HEK293 (cell line): Measurements from ENCODE around the gene KATNAL2.

Source experiments
- CTCF ChIA-PET: fragments of 350-600 bp; formaldehyde crosslinking; extraction: SDS; loops from one replicate; lab custom pipeline; 2021; ENCODE audit warnings: antibody characterized with exemption; lab: Yijun Ruan, JAX
- POLR2A ChIA-PET: fragments of 300-600 bp; formaldehyde crosslinking; extraction: SDS; loops from one replicate; lab custom pipeline; 2020; ENCODE audit warnings: antibody characterized with exemption, inconsistent platforms; lab: Yijun Ruan, JAX
- H3K27ac ChIP-seq: fragments of 200-500 bp; sonication (Bioruptor generic); 2 replicates; pipeline ENCODE4 v1.5.1; 2014; ENCODE audit warnings: low read depth, low read length, control low read depth, inconsistent platforms; ENCODE audit errors: extremely low read depth
- H3K36me3 ChIP-seq, 2 experiments: fragments of 200-500 bp in 1 of 2; sonication (Bioruptor generic) in 1 of 2; 1 replicate in 1 of 2; 2 replicates in 1 of 2; pipeline ENCODE4 v1.5.1; 2014 to 2017; ENCODE audit warnings: inconsistent platforms in 2 of 2, low read length in 2 of 2; ENCODE audit not compliant: control insufficient read depth in 2 of 2, insufficient read depth in 1 of 2
- H3K4me1 ChIP-seq: fragments of 200-500 bp; sonication (Bioruptor generic); 2 replicates; pipeline ENCODE4 v1.5.1; 2014; ENCODE audit warnings: mild to moderate bottlenecking, low read length, inconsistent platforms; ENCODE audit not compliant: control insufficient read depth, insufficient read depth
- H3K4me3 ChIP-seq: 2 replicates; pipeline ENCODE4 v1.5.1; 2011; ENCODE audit warnings: low read depth, mild to moderate bottlenecking, control low read depth, low read length, moderate library complexity
- H3K9me3 ChIP-seq: fragments of 200-500 bp; sonication (Bioruptor generic); 2 replicates; pipeline ENCODE4 v1.5.1; 2014; ENCODE audit warnings: low read depth, low read length, inconsistent platforms; ENCODE audit not compliant: control insufficient read depth, insufficient read depth
- HOXC10 ChIP-seq: sonication (generic); formaldehyde crosslinking; IDR thresholded peaks from 2 replicates; pipeline ENCODE4 v1.8.1; 2023; ENCODE audit warnings: mild to moderate bottlenecking, missing genetic modification reagents
- IKZF3 ChIP-seq: fragments of 450-650 bp; IDR thresholded peaks from 2 replicates; pipeline ENCODE4 v1.5.0; 2018; ENCODE audit warnings: missing biosample characterization, mild to moderate bottlenecking, missing genetic modification characterization, moderate library complexity
- PBX3 ChIP-seq: sonication (generic); formaldehyde crosslinking; IDR thresholded peaks from 2 replicates; pipeline ENCODE4 v1.8.1; 2022; ENCODE audit warnings: mild to moderate bottlenecking, moderate library complexity, missing genetic modification reagents
- PRDM1 ChIP-seq: fragments of 450-650 bp; formaldehyde crosslinking; IDR thresholded peaks from 2 replicates; pipeline ENCODE4; 2016; ENCODE audit warnings: missing biosample characterization, missing genetic modification characterization
- RBAK ChIP-seq: fragments of 450-650 bp; formaldehyde crosslinking; IDR thresholded peaks from 2 replicates; pipeline ENCODE4 v1.5.1; 2016; ENCODE audit warnings: missing biosample characterization, missing genetic modification characterization
- TCF7L2 ChIP-seq: IDR thresholded peaks from 2 replicates; pipeline ENCODE4 v1.6.1; 2011; ENCODE audit warnings: low read depth, mild to moderate bottlenecking, inconsistent platforms, low read length, moderate library complexity, borderline replicate concordance
- YY2 ChIP-seq: fragments of 450-650 bp; formaldehyde crosslinking; IDR thresholded peaks from 2 replicates; pipeline ENCODE4 v1.5.1; 2016; ENCODE audit warnings: missing biosample characterization, missing genetic modification characterization
- ZBTB1 ChIP-seq: fragments of 450-650 bp; formaldehyde crosslinking; IDR thresholded peaks from 2 replicates; pipeline ENCODE4 v1.5.1; 2016; ENCODE audit warnings: missing biosample characterization, missing genetic modification characterization
- ZBTB7A ChIP-seq: fragments of 450-650 bp; formaldehyde crosslinking; IDR thresholded peaks from 2 replicates; pipeline ENCODE4 v1.5.1; 2016; ENCODE audit warnings: low read depth, missing biosample characterization, missing genetic modification characterization
- ZEB2 ChIP-seq: fragments of 450-650 bp; formaldehyde crosslinking; IDR thresholded peaks from 2 replicates; pipeline ENCODE4 v1.5.1; 2016; ENCODE audit warnings: missing biosample characterization, missing genetic modification characterization
- ZFHX2 ChIP-seq: fragments of 450-650 bp; formaldehyde crosslinking; conservative IDR thresholded peaks from 2 replicates; pipeline ENCODE4 v1.5.1; 2016; ENCODE audit warnings: missing biosample characterization, missing genetic modification characterization
- ZFP37 ChIP-seq: fragments of 450-650 bp; formaldehyde crosslinking; IDR thresholded peaks from 2 replicates; pipeline ENCODE4 v1.5.1; 2016; ENCODE audit warnings: missing biosample characterization, missing genetic modification characterization
- ZNF10 ChIP-seq: fragments of 450-650 bp; formaldehyde crosslinking; IDR thresholded peaks from 2 replicates; pipeline ENCODE4 v1.5.1; 2017; ENCODE audit warnings: missing biosample characterization, missing genetic modification characterization
- ZNF114 ChIP-seq: fragments of 450-650 bp; formaldehyde crosslinking; IDR thresholded peaks from 2 replicates; pipeline ENCODE4 v1.5.0; 2017; ENCODE audit warnings: missing biosample characterization, missing genetic modification characterization
- ZNF184 ChIP-seq: fragments of 450-650 bp; IDR thresholded peaks from 2 replicates; pipeline ENCODE4 v1.5.1; 2018; ENCODE audit warnings: missing biosample characterization, mild to moderate bottlenecking, missing genetic modification characterization
- ZNF202 ChIP-seq: fragments of 450-650 bp; formaldehyde crosslinking; IDR thresholded peaks from 2 replicates; pipeline ENCODE4 v1.5.1; 2016; ENCODE audit warnings: missing biosample characterization, missing genetic modification characterization, borderline replicate concordance
- ZNF239 ChIP-seq: fragments of 450-650 bp; formaldehyde crosslinking; IDR thresholded peaks from 2 replicates; pipeline ENCODE4 v1.5.1; 2016; ENCODE audit warnings: missing biosample characterization, missing genetic modification characterization
- ZNF26 ChIP-seq: fragments of 450-650 bp; formaldehyde crosslinking; IDR thresholded peaks from 2 replicates; pipeline ENCODE4 v1.5.1; 2016; ENCODE audit warnings: missing biosample characterization, missing genetic modification characterization
- ZNF350 ChIP-seq: fragments of 450-650 bp; formaldehyde crosslinking; IDR thresholded peaks from 2 replicates; pipeline ENCODE4 v1.5.0; 2017; ENCODE audit warnings: missing biosample characterization, mild to moderate bottlenecking, missing genetic modification characterization
- ZNF449 ChIP-seq: fragments of 450-650 bp; formaldehyde crosslinking; IDR thresholded peaks from 2 replicates; pipeline ENCODE4 v1.5.1; 2017; ENCODE audit warnings: missing biosample characterization, mild to moderate bottlenecking, missing genetic modification characterization, moderate library complexity
- ZNF48 ChIP-seq: fragments of 450-650 bp; formaldehyde crosslinking; IDR thresholded peaks from 2 replicates; pipeline ENCODE4 v1.5.1; 2016; ENCODE audit warnings: missing biosample characterization, missing genetic modification characterization
- ZNF654 ChIP-seq: fragments of 450-650 bp; formaldehyde crosslinking; IDR thresholded peaks from 2 replicates; pipeline ENCODE4 v1.5.1; 2016; ENCODE audit warnings: low read depth, missing biosample characterization, missing genetic modification characterization
- ZNF747 ChIP-seq: fragments of 450-650 bp; formaldehyde crosslinking; IDR thresholded peaks from 2 replicates; pipeline ENCODE4 v1.5.1; 2016; ENCODE audit warnings: missing biosample characterization, missing genetic modification characterization
- ZNF791 ChIP-seq: fragments of 450-650 bp; formaldehyde crosslinking; IDR thresholded peaks from 2 replicates; pipeline ENCODE4 v1.5.1; 2016; ENCODE audit warnings: missing biosample characterization, missing genetic modification characterization
- ZNF830 ChIP-seq: fragments of 450-650 bp; IDR thresholded peaks from 2 replicates; pipeline ENCODE4 v1.5.0; 2018; ENCODE audit warnings: missing biosample characterization, missing genetic modification characterization, low read depth, mild to moderate bottlenecking, moderate library complexity

KATNAL2 gene

DNA sequence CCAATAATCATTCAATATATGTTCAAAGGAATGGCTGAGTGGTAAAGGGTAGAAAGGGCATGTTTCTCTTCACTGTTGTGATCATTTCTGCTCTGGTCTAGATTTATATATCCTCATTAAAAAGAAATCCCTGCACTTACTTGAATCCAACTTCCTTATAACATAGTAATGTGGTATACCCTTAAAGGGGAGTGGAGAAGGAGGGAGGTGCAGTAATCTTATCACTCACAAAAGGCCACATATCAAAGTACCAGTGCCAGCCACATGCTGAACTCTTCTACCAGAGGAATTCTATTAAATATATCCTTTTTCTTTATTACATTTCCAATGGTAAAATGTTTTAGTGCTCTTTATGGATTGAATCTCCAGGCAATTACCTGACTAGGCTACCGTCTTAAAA, 3.3 kb downstream of the KATNAL2 start:
- peaks cover 3% of the 10 kb centered on the region; the same call in 1 of the 2 replicates for H3K4me1 ChIP-seq
- no peaks in the 10 kb centered on the region for H3K9me3 ChIP-seq
- H3K27ac ChIP-seq, result no peak overlapping the region
- CTCF ChIA-PET, result no interaction called here
- TF ChIP-seq ZNF654 (tag by site-specific recombination), result no peak
- H3K4me3 ChIP-seq, result no peak overlapping the region
- no peaks in the 10 kb centered on the region; a peak in 1 of 3 replicates for H3K36me3 ChIP-seq
- POLR2A ChIA-PET, result no interaction called here

DNA sequence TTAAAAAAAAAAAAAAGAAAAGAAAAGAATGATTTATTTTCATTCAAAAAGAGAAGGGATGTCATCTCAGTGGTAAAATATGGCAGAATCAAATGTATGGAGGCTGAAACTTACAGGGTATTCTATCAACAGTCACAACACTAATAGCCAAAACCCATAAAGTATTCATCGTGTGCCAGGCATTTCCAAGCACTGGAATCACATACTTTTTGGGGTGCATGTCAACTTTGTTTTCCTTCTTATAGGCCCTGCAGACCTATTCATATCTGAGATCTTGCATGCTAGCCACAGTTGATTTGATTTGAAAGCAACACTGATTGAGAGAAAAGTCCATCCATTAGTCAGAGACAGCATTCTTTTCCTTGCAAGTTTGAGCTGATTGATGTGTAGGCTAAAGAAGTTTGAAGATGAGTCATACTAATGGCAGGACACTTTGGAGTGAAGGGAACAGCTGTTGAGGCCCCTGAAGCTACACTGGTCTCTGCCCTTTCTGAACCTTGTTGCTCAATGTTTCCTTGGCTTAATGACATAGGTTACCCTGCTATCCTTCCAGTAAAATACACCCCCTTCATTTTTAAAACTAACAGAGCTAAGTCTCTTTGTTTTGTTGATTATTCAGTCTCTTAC, 22.0 kb downstream of the KATNAL2 start:
- TF ChIP-seq ZFHX2 (tag by site-specific recombination), result no peak
- no peak for TF ChIP-seq HOXC10 (CRISPR knock-in tag)
- no peak for TF ChIP-seq ZNF350 (tag by site-specific recombination)
- TF ChIP-seq ZNF791 (tag by site-specific recombination), result no peak
- no peak for TF ChIP-seq ZNF114 (tag by site-specific recombination)
- TF ChIP-seq ZNF239 (tag by site-specific recombination), result no peak
- TF ChIP-seq ZFP37 (tag by site-specific recombination), result peak; percentile 97
- no peak for TF ChIP-seq ZBTB1 (tag by site-specific recombination)
- TF ChIP-seq TCF7L2, result no peak
- no peak for TF ChIP-seq ZEB2 (tag by site-specific recombination)
- no peak for TF ChIP-seq ZBTB7A (tag by site-specific recombination)
- no peak for TF ChIP-seq ZNF184
- TF ChIP-seq IKZF3, result no peak
- TF ChIP-seq PBX3, result no peak
- 0 out of 2 replicates have a peak, but pooled peaks have one; percentile 18 for TF ChIP-seq YY2 (tag by site-specific recombination)
- TF ChIP-seq PRDM1 (tag by site-specific recombination), result peak; percentile 80
- no peak for TF ChIP-seq ZNF48 (tag by site-specific recombination)
- no peak for TF ChIP-seq ZNF747 (tag by site-specific recombination)
- no peak for TF ChIP-seq ZNF26 (tag by site-specific recombination)
- TF ChIP-seq ZNF830 (tag by site-specific recombination), result no peak
- TF ChIP-seq ZNF202, result no peak
- TF ChIP-seq ZNF10 (tag by site-specific recombination), result no peak
- no peak for TF ChIP-seq ZNF449 (tag by site-specific recombination)
- TF ChIP-seq RBAK, result no peak
- Histone ChIP-seq H3K36me3 (no peaks in the 10 kb centered on the region), H3K27ac (no peak overlapping the region), H3K9me3 (no peaks in the 10 kb centered on the region), H3K4me1 (no peaks in the 10 kb centered on the region), H3K4me3 (no peak overlapping the region)
- POLR2A ChIA-PET, result interaction anchor here (1.4 kb wide), 1 partner anchor 22 kb away, joined by 6 read pairs; the partner anchor contains the start of genes KATNAL2 and PIAS2
- CTCF ChIA-PET, result interaction anchor here (2.2 kb wide), 1 partner anchor 10 kb away, joined by 18 read pairs; no protein-coding TSS in a partner anchor
